Stimulated activated CD4-positive, alpha-beta T cell treated with anti-CD3 and anti-CD28 coated beads, Interleukin-4, amount 100 ng/mL, for 4 hours (primary cell): ENCODE measurements around the gene SPESP1.
"Not testable (repeated sequence)": the region's sequence is repeated elsewhere in the genome, so short reads cannot be mapped to it uniquely, and the experiment has no call there.

Experiments used
- DNase-seq, 2 experiments: peaks; one replicate each; pipeline ENCODE4 v3.0.0-alpha.2; 2020

The SPESP1 gene

GRCh38 chr15:68966996-68967395 is 36.7 kb downstream of the SPESP1 start:
- no peak for DNase-seq

- DNase-seq = no peak
Observed at GRCh38 chr15:68967948-68968347, 37.6 kb downstream of the SPESP1 start.

GRCh38 chr15:68969298-68969697 is 39.0 kb downstream of the SPESP1 start:
- no peak for DNase-seq

- DNase-seq = no peak
Observed at GRCh38 chr15:68972201-68973065, 42.1 kb downstream of the SPESP1 start.

GRCh38 chr15:68975651-68976160 is 45.4 kb downstream of the SPESP1 start:
- not testable (repeated sequence) for DNase-seq

- not testable (repeated sequence) for DNase-seq
Observed at GRCh38 chr15:68977426-68977825, 47.1 kb downstream of the SPESP1 start.

- DNase-seq = no peak
Observed at GRCh38 chr15:68979006-68979405, 48.7 kb downstream of the SPESP1 start.

- DNase-seq = no peak
Observed at GRCh38 chr15:68979816-68980215, 49.5 kb downstream of the SPESP1 start.

GRCh38 chr15:68980786-68981185 is 50.5 kb downstream of the SPESP1 start:
- DNase-seq = no peak

- DNase-seq = no peak
Observed at GRCh38 chr15:68981941-68982340, 51.6 kb downstream of the SPESP1 start.

GRCh38 chr15:68982976-68983563 is 52.7 kb downstream of the SPESP1 start:
- DNase-seq = no peak

- DNase-seq = no peak
Observed at GRCh38 chr15:68983961-68984481, 53.7 kb downstream of the SPESP1 start.

- DNase-seq = no peak
Observed at GRCh38 chr15:68984586-68984985, 54.3 kb downstream of the SPESP1 start.

- DNase-seq = no peak
Observed at GRCh38 chr15:68985361-68985891, 55.1 kb downstream of the SPESP1 start.

GRCh38 chr15:68986322-68986721 is 56.0 kb downstream of the SPESP1 start:
- DNase-seq = no peak

- no peak for DNase-seq
Observed at GRCh38 chr15:68987120-68987519, 56.8 kb downstream of the SPESP1 start.

GRCh38 chr15:68987676-68988075 is 57.4 kb downstream of the SPESP1 start:
- no peak for DNase-seq

GRCh38 chr15:68989541-68990230 is 59.4 kb downstream of the SPESP1 start:
- no peak for DNase-seq

GRCh38 chr15:68990231-68990991 is 60.1 kb downstream of the SPESP1 start:
- no peak for DNase-seq

- no peak for DNase-seq
Observed at GRCh38 chr15:68990992-68991500, 60.7 kb downstream of the SPESP1 start.

GRCh38 chr15:68991723-68992122 is 61.4 kb downstream of the SPESP1 start:
- no peak for DNase-seq

GRCh38 chr15:68992696-68993095 is 62.4 kb downstream of the SPESP1 start:
- DNase-seq = no peak
